Stimulated activated CD4-positive, alpha-beta T cell treated with anti-CD3 and anti-CD28 coated beads, Interleukin-12 subunit alpha, Interleukin-12 subunit beta, amount 100 ng/mL, for 48 hours (primary cell): ENCODE data around the gene KIF4A.
"Not testable (repeated sequence)": the region's sequence is repeated elsewhere in the genome, so short reads cannot be mapped to it uniquely, and the experiment has no call there.

Experiments
- DNase-seq, 3 donors: peaks; one replicate each; pipeline ENCODE4 v3.0.0-alpha.2; 2020; ENCODE audit warnings: low read depth in 2 of 3, low spot score in 1 of 3

Gene KIF4A

DNA sequence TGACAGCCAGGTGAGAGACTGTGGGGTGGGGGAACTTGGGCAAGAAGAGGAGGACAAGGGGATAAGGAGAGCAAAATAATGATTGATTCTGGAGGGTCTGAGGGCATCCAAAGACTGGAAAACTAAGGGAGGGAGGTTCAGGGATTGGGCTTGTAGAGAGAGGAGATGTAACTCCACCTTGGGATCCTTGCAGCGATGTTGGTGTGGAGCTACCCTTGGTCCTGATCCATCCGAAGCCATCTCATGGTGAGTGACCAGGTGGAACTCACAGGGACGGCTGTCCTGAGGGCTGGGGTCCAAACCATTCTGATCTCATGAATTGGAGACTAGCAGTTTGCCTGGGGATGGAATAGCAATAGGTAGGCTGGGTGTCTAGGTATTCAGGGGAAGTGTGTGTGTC, 9.3 kb upstream of the KIF4A start:
- DNase-seq = no peak

DNA sequence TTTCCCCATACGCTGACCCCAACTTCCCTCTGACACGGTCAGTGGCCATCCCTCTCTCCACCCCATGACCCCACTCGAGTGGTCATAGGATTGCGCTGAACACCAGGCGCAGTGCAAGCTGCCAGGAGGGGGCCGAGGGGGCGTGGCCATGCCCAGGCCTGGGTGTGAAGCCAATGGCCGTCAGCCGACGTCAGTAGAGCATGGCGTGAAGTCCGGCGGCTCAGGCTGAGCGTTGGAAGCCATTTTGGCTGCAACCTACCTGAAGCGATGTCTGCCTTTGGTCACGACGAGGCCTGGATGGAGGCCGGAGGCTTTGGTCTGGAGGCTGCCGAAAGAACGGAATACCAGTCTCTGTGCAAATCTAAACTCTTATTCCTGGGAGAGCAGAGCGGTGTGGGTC, 8.0 kb upstream of the KIF4A start, which contains the start of gene RAB41:
Gene RAB41 (plus strand): TSS at position 222 of the 400 bp plus-strand sequence. CDS start 46 bp downstream, at position 268.
- no peak for DNase-seq

DNA sequence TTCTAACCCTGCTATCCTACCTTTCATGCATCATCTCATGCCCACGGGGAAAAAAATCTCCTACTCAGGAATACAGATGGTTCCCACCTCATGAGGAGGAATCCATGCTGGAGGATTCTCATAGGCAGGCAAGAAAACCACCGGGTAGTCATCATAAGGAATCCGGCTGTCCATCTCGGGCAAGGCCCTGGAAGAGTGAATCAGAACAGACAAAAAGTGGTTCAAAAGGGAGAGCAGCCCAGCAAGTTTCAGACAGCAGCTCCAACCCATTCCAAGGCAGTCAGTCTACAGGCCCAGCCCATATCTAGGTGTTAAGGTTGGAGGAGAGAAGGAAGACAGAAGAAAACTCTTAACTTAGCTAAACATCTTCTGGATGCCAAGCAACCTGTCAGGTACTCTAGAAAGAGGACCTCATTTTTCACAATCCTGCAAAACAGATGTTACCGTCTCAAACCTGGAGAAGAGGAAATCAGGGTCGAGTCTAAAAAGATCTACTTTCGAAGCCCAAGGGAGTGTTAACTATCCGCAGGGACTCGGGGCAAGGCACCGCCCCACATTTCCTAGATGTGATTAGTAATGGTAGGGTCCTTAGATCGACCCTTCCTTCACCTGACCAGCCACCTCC, 624 bp upstream of the KIF4A start:
- DNase-seq = no peak

DNA sequence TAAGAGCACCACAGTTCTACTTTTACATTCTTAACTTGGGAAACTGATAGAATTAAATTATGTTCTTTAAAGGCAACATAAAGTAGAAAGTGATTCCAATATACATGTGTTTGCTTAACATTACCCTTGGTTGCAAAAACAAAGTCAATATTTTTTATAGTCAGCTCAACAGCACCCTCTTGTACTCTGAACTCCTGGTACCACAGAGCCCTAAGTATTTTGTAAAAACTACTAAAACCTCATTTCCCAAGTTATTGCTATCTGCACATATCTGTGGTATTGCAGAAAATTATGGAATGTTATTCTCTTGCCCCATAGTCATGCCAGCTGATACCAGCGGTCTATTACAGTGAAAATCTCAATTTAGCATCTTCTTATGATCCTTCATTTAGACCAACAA, 2.9 kb downstream of the KIF4A start:
- DNase-seq = no peak

DNA sequence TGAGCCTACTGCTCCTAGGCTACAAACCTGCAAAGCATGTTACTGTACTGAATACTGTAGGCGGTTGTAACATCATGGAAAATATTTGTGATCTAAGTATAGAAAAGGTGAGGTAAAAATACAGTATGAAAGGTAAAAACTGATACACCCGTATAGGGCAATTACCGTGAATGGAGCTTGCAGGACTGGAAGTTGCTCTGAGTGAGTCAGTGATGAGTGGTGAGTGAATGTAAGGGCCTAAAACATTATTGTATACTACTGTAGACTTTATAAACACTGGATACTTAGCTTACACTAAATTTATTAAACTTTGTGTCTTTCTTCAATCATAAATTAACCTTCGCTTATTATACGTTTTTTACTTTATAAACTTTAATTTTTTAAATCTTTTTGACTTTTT, 3.7 kb downstream of the KIF4A start:
- DNase-seq = no peak

DNA sequence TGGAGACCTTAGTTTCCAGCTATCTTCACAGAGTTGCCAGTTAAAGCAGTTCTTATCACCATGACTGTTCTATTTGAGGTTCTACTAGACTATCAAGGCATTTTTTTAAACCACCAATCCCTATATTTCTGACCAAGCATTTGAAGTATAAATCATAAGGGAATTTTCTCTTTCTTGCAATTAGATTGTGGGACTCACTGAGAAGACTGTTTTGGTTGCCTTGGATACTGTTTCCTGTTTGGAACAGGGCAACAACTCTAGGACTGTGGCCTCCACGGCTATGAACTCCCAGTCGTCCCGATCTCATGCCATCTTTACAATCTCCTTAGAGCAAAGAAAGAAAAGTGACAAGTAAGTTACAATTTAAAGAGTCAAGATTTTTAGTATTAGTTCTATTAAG, 11.8 kb downstream of the KIF4A start:
- DNase-seq = no peak

DNA sequence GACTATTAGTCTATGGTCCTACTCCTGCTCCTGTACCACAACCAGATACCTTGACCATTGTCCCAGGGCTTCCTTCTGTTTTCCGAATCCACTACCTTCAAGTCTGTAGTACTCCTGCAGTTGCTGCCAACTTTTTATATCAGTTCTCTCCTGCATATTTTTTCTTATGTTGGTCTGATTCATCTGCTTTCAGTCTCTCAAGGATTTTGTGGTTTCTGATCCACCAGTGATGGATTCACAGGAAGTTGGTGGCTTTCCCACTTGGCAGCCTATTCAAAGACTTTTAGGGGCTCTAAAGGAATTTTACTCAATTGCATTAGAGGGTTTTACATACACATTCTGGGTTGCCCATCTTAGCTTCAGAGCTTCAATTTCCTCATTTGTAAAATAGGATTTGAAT, 23.6 kb downstream of the KIF4A start:
- DNase-seq = no peak

DNA sequence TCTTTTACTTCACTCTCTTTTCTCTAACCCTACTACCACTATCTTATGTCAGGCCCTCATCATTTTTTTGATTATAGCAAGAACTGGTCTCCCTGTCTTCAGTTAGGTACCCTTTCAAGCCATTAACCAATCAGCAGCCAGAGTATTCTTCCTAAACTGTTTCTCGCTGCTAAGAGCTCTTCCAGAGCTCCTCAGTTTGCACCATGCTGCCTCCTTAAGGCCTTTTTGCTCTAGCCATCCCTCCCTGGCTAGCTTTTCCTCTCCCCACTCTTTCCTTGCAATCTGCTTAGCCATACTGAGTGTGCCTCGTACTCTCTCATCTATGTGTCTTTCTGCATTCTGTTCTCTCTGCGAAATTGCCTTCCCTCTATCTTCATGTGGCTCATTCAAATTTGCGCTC, 32.9 kb downstream of the KIF4A start:
- DNase-seq = no peak

DNA sequence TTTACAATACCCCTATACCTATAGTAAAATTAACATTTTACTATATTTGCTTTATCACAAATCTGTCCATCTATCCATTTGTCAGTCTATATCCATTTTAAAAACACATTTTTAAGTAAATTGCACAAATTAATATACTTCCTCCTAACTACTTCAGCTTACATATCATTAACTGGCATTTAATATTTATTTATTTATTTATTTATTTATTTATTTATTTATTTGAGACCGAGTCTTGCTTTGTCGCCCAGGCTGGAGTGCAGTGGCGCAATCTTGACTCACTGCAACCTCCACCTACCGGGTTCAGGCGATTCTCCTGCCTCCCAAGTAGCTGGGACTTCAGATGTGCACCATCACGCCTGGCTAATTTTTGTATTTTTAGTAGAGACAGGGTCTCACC, 33.7 kb downstream of the KIF4A start:
- DNase-seq = not testable (repeated sequence)

DNA sequence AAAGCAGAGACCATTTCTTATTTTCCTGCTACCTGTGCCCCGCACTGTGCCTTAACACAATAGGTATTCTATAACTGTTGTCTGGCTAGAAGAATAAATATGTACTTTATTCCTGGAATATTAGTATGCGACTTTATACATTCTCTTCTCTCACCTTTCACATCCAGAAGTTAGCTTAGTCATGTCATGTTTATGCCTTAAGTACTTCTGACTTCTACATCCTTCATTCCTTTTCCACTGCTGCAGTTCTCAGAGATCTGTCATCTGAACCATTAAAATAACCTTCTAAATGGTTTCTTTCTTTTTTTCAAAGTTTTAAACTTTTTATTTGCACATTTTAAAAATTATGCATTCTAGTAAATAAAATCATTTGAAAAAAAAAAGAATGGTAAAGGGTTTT, 34.4 kb downstream of the KIF4A start:
- no peak for DNase-seq

DNA sequence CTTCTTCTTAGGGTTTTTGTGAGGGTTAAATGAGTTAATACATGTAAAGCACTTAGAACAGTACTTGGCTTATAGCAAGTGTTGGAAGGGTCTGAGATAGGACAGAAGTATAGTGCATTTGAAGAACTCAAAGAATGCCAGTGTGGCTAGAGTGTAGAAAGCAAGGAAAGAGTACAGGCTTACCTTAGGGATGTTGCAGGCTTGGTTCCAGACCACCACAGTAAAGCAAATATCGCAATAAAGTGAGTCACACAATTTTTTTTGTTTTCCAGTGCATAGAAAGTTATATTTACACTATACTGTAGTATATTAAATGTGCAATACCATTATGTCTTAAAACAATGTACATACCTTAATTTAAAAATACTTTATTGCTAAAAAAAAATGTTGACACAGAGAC, 41.3 kb downstream of the KIF4A start:
- DNase-seq = no peak

DNA sequence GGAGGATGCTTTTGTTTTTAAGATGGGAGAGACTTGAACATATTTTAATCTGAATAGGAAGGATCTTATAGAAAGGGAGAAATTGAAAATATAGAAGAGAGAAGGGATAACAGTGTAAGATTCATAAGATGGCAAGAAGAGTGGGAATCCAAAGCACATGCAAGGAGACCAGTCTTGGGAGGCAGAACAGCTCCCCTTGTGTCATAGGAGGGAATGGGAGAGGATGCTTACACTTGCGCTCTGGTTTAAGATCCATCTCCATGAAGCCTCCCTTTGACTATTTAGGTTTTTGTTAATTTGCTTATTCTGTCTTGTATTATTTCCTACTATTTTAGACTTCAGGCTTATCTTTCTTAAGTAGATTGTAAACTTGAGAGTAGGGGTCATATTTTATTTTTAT, 42.7 kb downstream of the KIF4A start:
- no peak for DNase-seq

DNA sequence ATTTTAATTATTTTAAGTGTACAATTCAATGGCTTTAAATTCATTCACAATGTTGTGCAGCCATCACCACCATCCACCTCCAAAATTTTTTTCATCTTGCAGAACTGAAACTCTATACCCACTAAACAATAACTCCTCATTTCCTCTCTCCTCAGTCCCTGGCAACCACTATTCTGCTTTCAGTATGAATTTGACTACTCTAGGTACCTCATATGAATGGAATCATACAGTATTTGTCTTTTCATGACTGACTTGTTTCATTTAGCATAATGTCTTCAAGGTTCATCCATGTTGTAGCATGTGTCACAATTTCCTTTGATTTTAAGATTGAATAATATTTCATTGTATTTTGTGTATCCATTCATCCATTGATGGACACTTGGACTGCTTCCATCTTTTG, 46.9 kb downstream of the KIF4A start:
- peak in 1 of 3 donors; percentile 3 for DNase-seq

DNA sequence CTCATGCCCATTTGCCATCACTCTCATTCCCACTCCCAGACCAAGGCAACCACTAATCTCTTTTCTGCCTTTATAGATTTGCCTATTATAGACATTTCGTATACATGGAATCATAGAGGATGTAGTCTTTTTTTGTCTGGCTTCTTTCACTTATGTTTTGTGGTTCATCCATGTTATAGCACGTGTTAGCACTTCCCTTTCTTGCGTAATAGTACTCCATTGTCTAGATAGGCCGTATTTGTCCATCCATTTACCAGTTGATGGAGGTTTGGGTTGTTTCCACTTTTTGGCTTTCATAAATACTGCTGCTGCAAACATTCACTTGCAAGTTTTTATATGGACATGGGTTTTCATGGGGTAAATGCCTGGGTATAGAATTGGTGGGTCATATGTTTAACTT, 48.4 kb downstream of the KIF4A start:
- no peak for DNase-seq

DNA sequence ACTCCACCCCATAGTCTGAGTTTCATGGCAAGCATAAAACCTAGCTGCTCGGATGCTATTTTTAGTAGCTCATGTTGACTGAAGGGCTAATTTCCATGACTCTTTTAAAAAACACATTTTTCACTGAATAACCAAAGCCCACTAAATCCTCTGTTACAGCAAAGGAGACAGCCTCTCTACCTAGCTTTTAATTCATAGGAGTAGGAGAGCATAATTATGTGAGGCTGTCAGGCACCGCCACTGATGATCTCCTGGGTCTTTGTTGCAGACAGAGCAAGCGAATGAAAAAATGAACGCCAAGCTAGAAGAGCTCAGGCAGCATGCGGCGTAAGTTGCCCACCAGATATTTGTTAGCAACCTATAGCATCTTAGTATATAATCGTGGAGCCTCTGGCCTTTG, 53.5 kb downstream of the KIF4A start:
- DNase-seq = no peak

DNA sequence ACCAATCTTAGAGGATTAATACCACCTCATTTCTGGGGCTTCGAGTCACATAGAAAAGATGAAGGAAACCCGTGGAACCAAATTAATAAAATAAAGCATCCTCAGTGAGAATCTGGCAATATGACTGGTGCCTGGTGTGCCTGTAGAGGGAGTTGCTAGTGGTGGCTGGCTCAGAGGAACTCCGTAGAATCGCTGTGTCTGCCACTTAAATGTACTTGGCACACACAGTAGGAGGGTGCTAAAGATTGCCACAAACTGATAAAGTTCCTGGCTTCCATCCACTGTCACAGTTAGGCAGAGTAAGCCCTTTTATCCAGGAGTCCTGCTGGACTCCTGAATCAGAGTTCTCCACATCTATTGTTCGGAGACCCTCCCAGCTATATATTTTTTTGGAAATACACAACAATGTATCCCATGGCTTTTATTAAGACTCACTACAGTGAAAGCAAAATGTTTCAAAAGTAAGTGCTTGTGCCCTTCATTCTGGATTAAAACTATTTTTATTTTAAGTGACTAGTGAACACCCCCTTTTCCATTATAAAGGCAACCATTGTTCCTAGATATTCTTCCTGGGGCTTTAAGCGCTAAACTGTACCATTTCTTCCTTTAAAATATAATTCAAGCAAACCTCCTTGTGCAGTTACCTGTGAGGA, 56.6 kb downstream of the KIF4A start:
- no peak for DNase-seq

DNA sequence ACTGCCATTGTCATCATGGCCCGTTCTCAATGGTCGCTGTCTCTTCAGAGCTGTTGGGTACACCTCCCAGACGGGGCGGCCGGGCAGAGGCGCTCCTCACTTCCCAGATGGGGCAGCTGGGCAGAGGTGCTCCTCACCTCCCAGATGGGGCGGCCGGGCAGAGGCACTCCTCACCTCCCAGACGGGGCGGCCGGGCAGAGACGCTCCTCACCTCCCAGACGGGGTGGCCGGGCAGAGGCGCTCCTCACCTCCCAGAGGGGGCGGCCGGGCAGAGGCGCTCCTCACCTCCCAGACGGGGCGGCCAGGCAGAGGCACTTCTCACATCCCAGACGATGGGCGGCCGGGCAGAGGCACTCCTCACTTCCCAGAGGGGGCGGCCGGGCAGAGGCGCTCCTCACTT, 58.9 kb downstream of the KIF4A start:
- DNase-seq = not testable (repeated sequence)

DNA sequence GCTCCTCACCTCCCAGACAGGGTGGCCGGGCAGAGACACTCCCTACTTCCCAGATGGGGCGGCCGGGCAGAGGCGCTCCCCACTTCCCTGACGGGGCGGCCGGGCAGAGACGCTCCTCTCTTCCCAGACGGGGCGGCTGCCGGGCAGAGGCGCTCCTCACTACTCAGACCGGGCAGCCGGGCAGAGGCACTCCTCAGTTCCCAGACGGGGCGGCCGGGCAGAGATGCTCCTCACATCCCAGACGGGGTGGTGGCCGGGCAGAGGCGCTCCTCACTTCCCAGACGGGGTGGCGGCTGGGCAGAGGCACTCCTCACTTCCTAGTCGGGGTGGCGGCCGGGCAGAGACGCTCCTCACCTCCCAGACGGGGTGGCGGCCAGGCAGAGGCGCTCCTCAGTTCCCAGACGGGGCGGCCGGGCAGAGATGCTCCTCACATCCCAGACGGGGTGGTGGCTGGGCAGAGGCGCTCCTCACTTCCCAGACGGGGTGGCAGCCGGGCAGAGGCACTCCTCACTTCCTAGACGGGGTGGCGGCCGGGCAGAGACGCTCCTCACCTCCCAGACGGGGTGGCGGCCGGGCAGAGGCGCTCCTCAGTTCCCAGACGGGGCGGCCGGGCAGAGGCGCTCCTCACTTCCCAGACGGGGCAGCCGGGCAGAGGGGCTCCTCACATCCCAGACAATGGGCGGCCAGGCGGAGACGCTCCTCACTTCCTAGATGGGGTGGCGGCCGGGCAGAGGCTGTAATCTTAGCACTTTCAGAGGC, 59.6 kb downstream of the KIF4A start:
- not testable (repeated sequence) for DNase-seq

DNA sequence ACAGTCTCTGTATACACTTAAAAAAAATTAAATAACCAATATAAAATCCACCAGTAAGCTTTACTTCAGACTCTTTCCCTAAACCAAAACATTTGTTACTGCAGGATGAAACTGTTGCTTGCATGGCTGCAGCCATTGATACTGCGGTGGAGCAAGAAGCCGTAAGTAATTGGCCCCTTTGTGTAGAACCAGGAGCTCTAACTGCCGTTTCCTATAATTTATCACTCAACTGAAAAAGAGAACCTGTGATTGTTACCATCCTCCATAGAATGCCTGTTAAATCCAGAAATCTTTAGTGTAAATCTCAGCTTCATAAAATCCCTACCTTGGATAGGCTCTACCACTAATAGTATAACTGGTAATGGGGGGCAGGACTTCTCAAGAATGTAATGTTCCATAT, 62.6 kb downstream of the KIF4A start:
- no peak for DNase-seq

DNA sequence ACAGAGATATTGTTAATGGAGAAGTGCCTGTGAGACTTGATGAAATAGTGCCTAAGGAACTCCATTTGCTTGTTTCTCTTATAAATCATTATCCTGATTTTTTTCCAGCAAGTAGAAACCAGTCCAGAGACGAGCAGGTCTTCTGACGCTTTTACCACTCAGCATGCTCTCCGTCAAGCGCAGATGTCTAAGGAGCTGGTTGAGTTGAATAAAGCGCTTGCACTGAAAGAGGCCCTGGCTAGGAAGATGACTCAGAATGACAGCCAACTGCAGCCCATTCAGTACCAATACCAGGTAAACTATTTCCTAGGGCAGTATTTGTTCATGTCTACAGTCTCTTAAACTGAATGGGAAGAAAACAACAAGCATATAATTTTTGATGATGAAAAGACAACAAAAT, 63.6 kb downstream of the KIF4A start:
- DNase-seq = no peak

DNA sequence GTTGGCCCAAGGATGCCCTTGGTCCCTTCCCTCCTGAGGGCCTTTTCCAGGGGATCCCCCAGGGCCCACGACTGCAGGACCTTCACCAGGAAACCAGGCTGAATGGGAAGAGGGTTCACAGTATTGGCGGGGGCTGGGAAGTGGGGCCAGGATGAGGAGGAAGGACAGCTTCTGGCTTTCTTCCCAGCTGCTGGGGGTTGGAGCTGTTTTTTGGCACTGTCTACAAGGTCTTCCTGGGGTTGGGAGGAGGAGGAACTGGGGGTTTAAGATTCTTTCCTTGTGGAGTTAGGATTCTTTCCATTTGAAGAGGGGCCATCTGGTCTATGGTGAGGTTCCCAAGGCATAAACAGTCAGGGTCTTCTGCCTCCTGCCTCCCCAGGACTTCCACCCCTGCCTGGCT, 64.8 kb downstream of the KIF4A start:
- DNase-seq = no peak

DNA sequence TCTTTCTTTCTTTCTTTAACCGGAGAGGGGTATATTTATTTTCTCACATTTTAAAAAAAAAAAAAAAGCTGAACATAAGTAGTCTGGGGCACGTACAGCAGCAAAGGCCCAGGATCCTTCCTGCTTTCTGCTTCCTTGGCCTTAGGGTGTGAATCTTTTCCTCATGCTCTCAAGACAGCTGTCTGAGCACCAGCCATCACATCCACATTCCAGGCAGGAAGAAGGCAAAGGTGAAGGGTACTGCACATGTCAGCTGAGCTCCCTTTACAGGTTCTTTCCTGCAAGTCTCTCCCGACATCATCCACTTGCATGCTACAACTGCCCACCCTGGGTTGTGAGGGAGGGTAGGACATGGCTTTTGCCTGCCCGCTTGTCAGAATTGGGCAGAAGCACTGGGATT, 69.6 kb downstream of the KIF4A start:
- no peak for DNase-seq
